GM12878 (cell line): ENCODE data around the gene NCAM2. TPM values are rescaled to one million over a fixed set of nuclear protein-coding genes. Genes with fewer than 3 reads are reported as not detected.

Experiments used
- ATAC-seq: fragments of 200-7000 bp; cut with Tn5 transposase; 3 replicates; pipeline ENCODE4 v1.9.1; 2020; ENCODE audit warnings: mild to moderate bottlenecking, moderate library complexity
- BruUV-seq: library from RNA; stranded (reverse); fragments of 400-500 nt; replicated peaks from 2 replicates; lab custom pipeline; 2021; lab: Mats Ljungman, UMichigan
- CTCF ChIA-PET: fragments of 300-600 bp; sonication (Branson Sonifier 250); formaldehyde crosslinking; extraction: SDS; loops from one replicate; lab custom pipeline; 2021; ENCODE audit warnings: inconsistent platforms; lab: Yijun Ruan, JAX
- POLR2A ChIA-PET: fragments of 350-600 bp; formaldehyde crosslinking; extraction: SDS; loops from one replicate; lab custom pipeline; 2021; ENCODE audit warnings: inconsistent platforms; lab: Charles Lee
- RAD21 ChIA-PET: fragments of 300-600 bp; sonication (Branson Sonifier 250); formaldehyde crosslinking; loops from one replicate; lab custom pipeline; 2023; ENCODE audit warnings: antibody characterized with exemption; ENCODE audit not compliant: unreplicated experiment; lab: Charles Lee
- SMC1A ChIA-PET: fragments of 300-600 bp; sonication (Branson Sonifier 250); formaldehyde crosslinking; loops from one replicate; lab custom pipeline; 2023; ENCODE audit not compliant: unreplicated experiment, uncharacterized antibody; lab: Charles Lee
- DNase-seq: peaks from one replicate; pipeline ENCODE4 v3.0.0-alpha.2; 2011; ENCODE audit warnings: low read depth, low spot score
- FAIRE-seq: peaks from 3 replicates; lab custom pipeline; 2011; peaks lifted over from hg19 to GRCh38; lab: Jason Lieb, UNC
- H2AFZ ChIP-seq: 2 replicates; pipeline ENCODE4 v1.6.0; 2011; ENCODE audit warnings: low read depth, low read length, control low read depth; ENCODE audit not compliant: control insufficient read depth
- H3K27ac ChIP-seq: 2 replicates; pipeline ENCODE4 v1.5.1; 2011; ENCODE audit warnings: control low read depth; ENCODE audit not compliant: control insufficient read depth, insufficient read depth
- H3K27me3 ChIP-seq, 2 experiments: replicated peaks in 1 of 2; 2 replicates each; pipeline versions ENCODE4 v1.6.0 to v1.6.1; 2011; ENCODE audit warnings: low read length in 1 of 2; ENCODE audit not compliant: control insufficient read depth in 2 of 2, insufficient read depth in 2 of 2
- H3K36me3 ChIP-seq, 2 experiments: 2 replicates each; pipeline ENCODE4 v1.5.1; 2011; ENCODE audit warnings: low read length in 1 of 2; ENCODE audit not compliant: control insufficient read depth in 2 of 2, insufficient read depth in 2 of 2
- H3K4me1 ChIP-seq: 2 replicates; pipeline ENCODE4 v1.6.1; 2011; ENCODE audit warnings: mild to moderate bottlenecking, low read length, moderate library complexity, mixed read lengths; ENCODE audit not compliant: control insufficient read depth, insufficient read depth
- H3K4me2 ChIP-seq: 2 replicates; pipeline ENCODE4 v1.6.0; 2011; ENCODE audit warnings: control low read depth; ENCODE audit not compliant: control insufficient read depth, insufficient read depth
- H3K4me3 ChIP-seq: fragments of 200-600 bp; sonication (generic); 2 replicates; pipeline ENCODE4 v1.5.1; 2016
- H3K79me2 ChIP-seq: 2 replicates; pipeline ENCODE4 v1.6.0; 2011; ENCODE audit warnings: low read length; ENCODE audit not compliant: control insufficient read depth, insufficient read depth
- H3K9ac ChIP-seq: 2 replicates; pipeline ENCODE4 v1.8.0; 2011; ENCODE audit warnings: low read length, control low read depth, mixed read lengths; ENCODE audit not compliant: control insufficient read depth, insufficient read depth
- H3K9me3 ChIP-seq: replicated peaks from 3 replicates; pipeline ENCODE4 v1.5.1; 2011; ENCODE audit warnings: mild to moderate bottlenecking, low read length; ENCODE audit not compliant: control insufficient read depth, insufficient read depth
- H4K20me1 ChIP-seq: 2 replicates; pipeline ENCODE4 v1.6.0; 2011; ENCODE audit not compliant: control insufficient read depth, insufficient read depth
- CUX1 ChIP-seq: IDR thresholded peaks from 2 replicates; pipeline ENCODE4 v1.6.1; 2012; ENCODE audit warnings: improper control_type of control experiment, low read depth, low read length; ENCODE audit not compliant: insufficient replicate concordance
- NFYA ChIP-seq: IDR thresholded peaks from 2 replicates; pipeline ENCODE4 v1.6.1; 2011; ENCODE audit warnings: low read depth, mild to moderate bottlenecking, low read length, improper control_type of control experiment, borderline replicate concordance
- NR2C2 ChIP-seq: IDR thresholded peaks from 2 replicates; pipeline ENCODE4 v1.6.1; 2011; ENCODE audit warnings: borderline replicate concordance, low read depth; ENCODE audit not compliant: control insufficient read depth, insufficient read length
- RAD21 ChIP-seq: IDR thresholded peaks from 2 replicates; pipeline ENCODE4 v1.6.1; 2011; ENCODE audit warnings: mild to moderate bottlenecking, low read depth, low read length, moderate library complexity; ENCODE audit not compliant: insufficient read depth
- RB1 ChIP-seq: fragments of 450-650 bp; formaldehyde crosslinking; IDR thresholded peaks from 2 replicates; pipeline ENCODE4 v1.6.1; 2017; ENCODE audit warnings: mild to moderate bottlenecking, borderline replicate concordance
- SMC3 ChIP-seq: IDR thresholded peaks from 2 replicates; pipeline ENCODE4 v1.6.1; 2011; ENCODE audit warnings: low read length, improper control_type of control experiment, borderline replicate concordance
- ZNF207 ChIP-seq: fragments of 450-650 bp; IDR thresholded peaks from 2 replicates; pipeline ENCODE4 v1.6.1; 2014; ENCODE audit warnings: antibody characterized with exemption, mild to moderate bottlenecking, borderline replicate concordance
- WGBS: methylation state at CpG from one replicate; pipeline ENCODE4 v1.1.6; 2016; ENCODE audit warnings: low lambda C conversion rate; ENCODE audit not compliant: insufficient replicate concordance, insufficient coverage; ENCODE audit errors: missing lambda C conversion rate; 5-methylcytosine and 5-hydroxymethylcytosine counted together
- in situ Hi-C: fragments of 300-500 bp; cut with MboI; formaldehyde crosslinking; loops from 9 replicates; pipeline ENCODE4 v1.14.3; 2018; ENCODE audit warnings: mixed read lengths
- intact Hi-C: fragments of 100-400 bp; cut with micrococcal nuclease; formaldehyde crosslinking; loops from one replicate; pipeline ENCODE4 v1.14.2; 2022; ENCODE audit not compliant: unreplicated experiment
- polyA plus RNA-seq, 11 experiments: library from polyadenylated mRNA; depleted of rRNA in 4 of 11; unstranded in 6 of 11; stranded (reverse) in 5 of 11; fragments of >200 nt; fragmentation: Nextera tagmentation in 4 of 11; fragmentation: Illumina TruSeq in 1 of 11; extraction: Ambion mirVana in 4 of 11; extraction: Trizol in 1 of 11; gene quantifications; 1 replicate in 1 of 11; 2 replicates in 10 of 11; pipeline versions ENCODE4 v1.2.1 to v1.2.3, GENCODE V29; 2011 to 2016; ENCODE audit warnings: inconsistent platforms in 2 of 11, missing spikeins in 2 of 11, low read depth in 1 of 11
- total RNA-seq, 4 experiments: library from RNA; depleted of rRNA in 3 of 4; stranded (reverse); fragments of >200 nt in 3 of 4; fragmentation: Illumina TruSeq in 1 of 4; extraction: Trizol in 1 of 4; gene quantifications; 2 replicates each; pipeline versions ENCODE4 v1.2.1 to v1.2.3, GENCODE V29; 2013 to 2021
- TF ChIP-seq, protein P1 (sequence below), 3 experiments: IDR thresholded peaks in 2 of 3; conservative IDR thresholded peaks in 1 of 3; 2 replicates each; pipeline ENCODE4 v1.5.1; 2011; ENCODE audit warnings: low read depth in 3 of 3, low read length in 3 of 3, mild to moderate bottlenecking in 3 of 3, control low read depth in 2 of 3, moderate library complexity in 2 of 3, inconsistent platforms in 1 of 3, mixed read lengths in 1 of 3; ENCODE audit not compliant: control insufficient read depth in 2 of 3, insufficient read depth in 1 of 3; ENCODE audit errors: extremely low read depth in 1 of 3
- TF ChIP-seq, protein P2 (sequence below): fragments of 450-650 bp; IDR thresholded peaks from 2 replicates; pipeline ENCODE4 v1.6.1; 2014; ENCODE audit warnings: mild to moderate bottlenecking

NCAM2 gene
- total and polyA plus RNA-seq, 10 of the 15 experiments (the other 5 are each of a cell fraction or from before 2014, with no cell fraction given) = 0.23 to 0.27 TPM; not detected in 8

DNA sequence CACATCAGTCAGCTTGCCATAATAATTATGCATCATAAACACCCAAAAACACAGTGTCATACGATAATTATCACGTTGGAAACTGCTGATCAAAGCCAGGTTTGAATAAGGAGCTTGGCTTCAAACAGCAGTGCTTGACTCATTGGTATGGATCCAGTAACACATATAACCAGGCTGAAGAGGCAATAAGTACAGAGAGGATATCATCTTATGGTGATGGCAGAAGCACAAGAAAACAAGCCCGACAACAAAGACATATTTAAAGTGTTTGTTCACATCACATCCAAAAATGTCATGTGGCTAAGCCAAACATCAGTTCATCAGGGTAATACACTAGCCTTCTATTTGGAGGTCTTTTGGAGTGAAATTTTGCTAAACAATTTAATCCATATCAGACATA, 389.7 kb downstream of the NCAM2 start:
- FAIRE-seq (no peak), DNase-seq (no peak)
- ChIA-PET SMC1A (no interaction called here), RAD21 (no interaction called here), POLR2A (no interaction called here)
- H3K4me3 ChIP-seq = no peak overlapping the region
- H3K27me3 ChIP-seq = no peaks in the 10 kb centered on the region
- H3K27ac ChIP-seq = no peak overlapping the region
- in situ Hi-C loops = no loop called here
- no peaks in the 10 kb centered on the region for H3K36me3 ChIP-seq
- no peaks in the 10 kb centered on the region for H3K4me1 ChIP-seq
- no peak overlapping the region for H3K4me2 ChIP-seq
- intact Hi-C loops = no loop called here
- 0% methylated on average over 3 of the region's 3 CpGs for WGBS
- H4K20me1 ChIP-seq = no peaks in the 10 kb centered on the region
- H3K79me2 ChIP-seq = no peaks in the 10 kb centered on the region
- no TSS peak for BruUV-seq
- TF ChIP-seq RB1 (no peak), ZNF207 (no peak), RAD21 (no peak)
- TF ChIP-seq, all 136 proteins: peak for 0
- H3K9me3 ChIP-seq = no peaks in the 10 kb centered on the region
- no peak overlapping the region for H2AFZ ChIP-seq
- no peak for ATAC-seq
- CTCF ChIA-PET = no interaction called here
- no peak overlapping the region for H3K9ac ChIP-seq

DNA sequence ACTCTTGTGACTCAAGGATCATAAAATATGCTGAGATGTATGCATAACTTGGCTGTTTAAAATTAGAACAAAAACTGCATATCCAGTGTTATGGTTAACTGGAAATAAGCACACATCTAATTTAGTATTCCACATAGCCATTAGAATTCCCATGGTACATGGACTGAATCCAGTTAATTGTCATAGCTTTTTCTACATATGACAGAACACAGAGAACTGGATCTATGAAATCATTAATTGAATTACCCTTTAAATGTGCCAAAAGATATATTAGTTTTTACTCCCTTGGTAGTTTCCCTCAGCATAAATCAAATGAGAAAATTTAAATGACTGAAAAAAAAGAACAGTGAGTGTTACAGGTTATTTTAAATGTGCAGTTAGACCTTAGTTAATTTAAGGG, 395.9 kb downstream of the NCAM2 start:
- Histone ChIP-seq H3K9me3 (no peaks in the 10 kb centered on the region; the same call in 1 of the 3 replicates), H3K9ac (no peak overlapping the region), H3K27me3 (no peaks in the 10 kb centered on the region), H3K4me2 (no peak overlapping the region), H3K36me3 (no peaks in the 10 kb centered on the region), H2AFZ (no peak overlapping the region), H3K27ac (no peak overlapping the region), H3K4me3 (no peak overlapping the region), H3K79me2 (no peaks in the 10 kb centered on the region), H4K20me1 (no peaks in the 10 kb centered on the region), H3K4me1 (no peaks in the 10 kb centered on the region)
- intact Hi-C loops = no loop called here
- ChIA-PET CTCF (no interaction called here), POLR2A (no interaction called here), RAD21 (no interaction called here), SMC1A (no interaction called here)
- in situ Hi-C loops = no loop called here
- ATAC-seq (no peak), FAIRE-seq (no peak), DNase-seq (no peak)
- no TSS peak for BruUV-seq
- TF ChIP-seq RB1 (no peak), CUX1 (no peak), SMC3 (no peak), NFYA (no peak), NR2C2 (no peak)
- TF ChIP-seq, protein P1, sequence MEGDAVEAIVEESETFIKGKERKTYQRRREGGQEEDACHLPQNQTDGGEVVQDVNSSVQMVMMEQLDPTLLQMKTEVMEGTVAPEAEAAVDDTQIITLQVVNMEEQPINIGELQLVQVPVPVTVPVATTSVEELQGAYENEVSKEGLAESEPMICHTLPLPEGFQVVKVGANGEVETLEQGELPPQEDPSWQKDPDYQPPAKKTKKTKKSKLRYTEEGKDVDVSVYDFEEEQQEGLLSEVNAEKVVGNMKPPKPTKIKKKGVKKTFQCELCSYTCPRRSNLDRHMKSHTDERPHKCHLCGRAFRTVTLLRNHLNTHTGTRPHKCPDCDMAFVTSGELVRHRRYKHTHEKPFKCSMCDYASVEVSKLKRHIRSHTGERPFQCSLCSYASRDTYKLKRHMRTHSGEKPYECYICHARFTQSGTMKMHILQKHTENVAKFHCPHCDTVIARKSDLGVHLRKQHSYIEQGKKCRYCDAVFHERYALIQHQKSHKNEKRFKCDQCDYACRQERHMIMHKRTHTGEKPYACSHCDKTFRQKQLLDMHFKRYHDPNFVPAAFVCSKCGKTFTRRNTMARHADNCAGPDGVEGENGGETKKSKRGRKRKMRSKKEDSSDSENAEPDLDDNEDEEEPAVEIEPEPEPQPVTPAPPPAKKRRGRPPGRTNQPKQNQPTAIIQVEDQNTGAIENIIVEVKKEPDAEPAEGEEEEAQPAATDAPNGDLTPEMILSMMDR (IDR thresholded peaks at IDR 0.05 in 2 of 3, conservative IDR thresholded peaks at IDR 0.05 in 1 of 3; ENCODE audit: control insufficient read depth in 2 of 3, extremely low read depth in 1 of 3, insufficient read depth in 1 of 3, low read depth in 3 of 3, low read length in 3 of 3) = no peak
- TF ChIP-seq, protein P2, sequence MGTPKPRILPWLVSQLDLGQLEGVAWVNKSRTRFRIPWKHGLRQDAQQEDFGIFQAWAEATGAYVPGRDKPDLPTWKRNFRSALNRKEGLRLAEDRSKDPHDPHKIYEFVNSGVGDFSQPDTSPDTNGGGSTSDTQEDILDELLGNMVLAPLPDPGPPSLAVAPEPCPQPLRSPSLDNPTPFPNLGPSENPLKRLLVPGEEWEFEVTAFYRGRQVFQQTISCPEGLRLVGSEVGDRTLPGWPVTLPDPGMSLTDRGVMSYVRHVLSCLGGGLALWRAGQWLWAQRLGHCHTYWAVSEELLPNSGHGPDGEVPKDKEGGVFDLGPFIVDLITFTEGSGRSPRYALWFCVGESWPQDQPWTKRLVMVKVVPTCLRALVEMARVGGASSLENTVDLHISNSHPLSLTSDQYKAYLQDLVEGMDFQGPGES = no peak
